ENCODE results near the gene NFYC.

The NFYC gene

GRCh38 chr1:40801742-40802077, 110.2 kb downstream of the NFYC start:
- no peak for DNase-seq

- DNase-seq: no peak
Measured at GRCh38 chr1:40802078-40802741, 110.7 kb downstream of the NFYC start.

GRCh38 chr1:40802742-40803113, 111.2 kb downstream of the NFYC start:
- DNase-seq: no peak

GRCh38 chr1:40803447-40803846, 111.9 kb downstream of the NFYC start:
- DNase-seq: no peak

GRCh38 chr1:40803902-40804301, 112.4 kb downstream of the NFYC start:
- DNase-seq: no peak

GRCh38 chr1:40806240-40806639, 114.7 kb downstream of the NFYC start:
- no peak for DNase-seq

GRCh38 chr1:40806731-40807695, 115.5 kb downstream of the NFYC start:
- DNase-seq: no peak

GRCh38 chr1:40808002-40808401, 116.5 kb downstream of the NFYC start:
- no peak for DNase-seq

GRCh38 chr1:40808444-40808843, 116.9 kb downstream of the NFYC start:
- DNase-seq: no peak

- DNase-seq: peak; percentile 0
Measured at GRCh38 chr1:40808909-40809308, 117.4 kb downstream of the NFYC start.

- no peak for DNase-seq
Measured at GRCh38 chr1:40810927-40811326, 119.4 kb downstream of the NFYC start.

- no peak for DNase-seq
Measured at GRCh38 chr1:40815420-40815819, 123.9 kb downstream of the NFYC start.

GRCh38 chr1:40817791-40818263, 126.3 kb downstream of the NFYC start:
- no peak for DNase-seq

- DNase-seq: no peak
Measured at GRCh38 chr1:40818264-40818961, 126.9 kb downstream of the NFYC start.

GRCh38 chr1:40819101-40819500, 127.6 kb downstream of the NFYC start:
- no peak for DNase-seq

- DNase-seq: no peak
Measured at GRCh38 chr1:40820251-40820797, 128.8 kb downstream of the NFYC start.
